Ramos (cell line): Measurements from ENCODE around the gene PRKN.

ENCODE experiments used
- in situ Hi-C: fragments of 300-500 bp; cut with MboI; formaldehyde crosslinking; loops from one replicate; pipeline ENCODE4 v1.14.3; 2022; ENCODE audit warnings: low sequenced_read_pairs; ENCODE audit not compliant: unreplicated experiment

PRKN gene

GRCh38 chr6:161374971-161375873 lies 1352.3 kb downstream of the PRKN start:
- in situ Hi-C loops, result loop anchor here (5.0 to 25.0 kb wide), 4 partner anchors 223 to 863 kb away; no protein-coding TSS in a partner anchor

- in situ Hi-C loops, result loop anchor here (5.0 to 25.0 kb wide), 4 partner anchors 222 to 862 kb away; no protein-coding TSS in a partner anchor
Observed at GRCh38 chr6:161373905-161374451, 1353.6 kb downstream of the PRKN start.

- in situ Hi-C loops, result loop anchor here (5.0 to 25.0 kb wide), 4 partner anchors 220 to 860 kb away; no protein-coding TSS in a partner anchor
Observed at GRCh38 chr6:161372422-161372793, 1355.2 kb downstream of the PRKN start.

GRCh38 chr6:161370880-161371279 lies 1356.7 kb downstream of the PRKN start:
- in situ Hi-C loops, result loop anchor here (5.0 to 25.0 kb wide), 4 partner anchors 219 to 859 kb away; no protein-coding TSS in a partner anchor

GRCh38 chr6:161369339-161369738 lies 1358.2 kb downstream of the PRKN start:
- in situ Hi-C loops, result loop anchor here (25.0 kb wide), 1 partner anchor 857 kb away; no protein-coding TSS in a partner anchor

GRCh38 chr6:161368514-161368913 lies 1359.1 kb downstream of the PRKN start:
- in situ Hi-C loops, result loop anchor here (25.0 kb wide), 1 partner anchor 856 kb away; no protein-coding TSS in a partner anchor

GRCh38 chr6:161367472-161367871 lies 1360.1 kb downstream of the PRKN start:
- in situ Hi-C loops, result loop anchor here (25.0 kb wide), 1 partner anchor 855 kb away; no protein-coding TSS in a partner anchor

GRCh38 chr6:161366301-161366923 lies 1361.2 kb downstream of the PRKN start:
- in situ Hi-C loops, result loop anchor here (25.0 kb wide), 1 partner anchor 854 kb away; no protein-coding TSS in a partner anchor

- in situ Hi-C loops, result loop anchor here (25.0 kb wide), 1 partner anchor 853 kb away; no protein-coding TSS in a partner anchor
Observed at GRCh38 chr6:161365633-161366032, 1361.9 kb downstream of the PRKN start.

GRCh38 chr6:161363286-161363685 lies 1364.3 kb downstream of the PRKN start:
- in situ Hi-C loops, result loop anchor here (25.0 kb wide), 1 partner anchor 851 kb away; no protein-coding TSS in a partner anchor

GRCh38 chr6:161362266-161362665 lies 1365.3 kb downstream of the PRKN start:
- in situ Hi-C loops, result loop anchor here (25.0 kb wide), 1 partner anchor 850 kb away; no protein-coding TSS in a partner anchor

GRCh38 chr6:161361529-161361928 lies 1366.0 kb downstream of the PRKN start:
- in situ Hi-C loops, result loop anchor here (25.0 kb wide), 1 partner anchor 849 kb away; no protein-coding TSS in a partner anchor

GRCh38 chr6:161360520-161360919 lies 1367.0 kb downstream of the PRKN start:
- in situ Hi-C loops, result loop anchor here (25.0 kb wide), 1 partner anchor 848 kb away; no protein-coding TSS in a partner anchor

GRCh38 chr6:161359618-161359945 lies 1368.0 kb downstream of the PRKN start:
- in situ Hi-C loops, result loop anchor here (25.0 kb wide), 1 partner anchor 847 kb away; no protein-coding TSS in a partner anchor

GRCh38 chr6:161356167-161356854 lies 1371.3 kb downstream of the PRKN start:
- in situ Hi-C loops, result loop anchor here (25.0 kb wide), 1 partner anchor 844 kb away; no protein-coding TSS in a partner anchor

GRCh38 chr6:161355696-161356095 lies 1371.9 kb downstream of the PRKN start:
- in situ Hi-C loops, result loop anchor here (25.0 kb wide), 1 partner anchor 843 kb away; no protein-coding TSS in a partner anchor

GRCh38 chr6:161354956-161355355 lies 1372.6 kb downstream of the PRKN start:
- in situ Hi-C loops, result loop anchor here (25.0 kb wide), 1 partner anchor 843 kb away; no protein-coding TSS in a partner anchor

- in situ Hi-C loops, result loop anchor here (25.0 kb wide), 1 partner anchor 842 kb away; no protein-coding TSS in a partner anchor
Observed at GRCh38 chr6:161354276-161354840, 1373.2 kb downstream of the PRKN start.

- in situ Hi-C loops, result loop anchor here (25.0 kb wide), 1 partner anchor 841 kb away; no protein-coding TSS in a partner anchor
Observed at GRCh38 chr6:161353208-161353613, 1374.4 kb downstream of the PRKN start.
